ENCODE results near the gene INSIG2. TPM values are rescaled to one million over a fixed set of nuclear protein-coding genes. Genes with fewer than 3 reads are reported as not detected.

The INSIG2 gene
- total RNA-seq, 4 donors from 2014 or later = 9.4 to 18.4 (median 13.5) TPM

DNA sequence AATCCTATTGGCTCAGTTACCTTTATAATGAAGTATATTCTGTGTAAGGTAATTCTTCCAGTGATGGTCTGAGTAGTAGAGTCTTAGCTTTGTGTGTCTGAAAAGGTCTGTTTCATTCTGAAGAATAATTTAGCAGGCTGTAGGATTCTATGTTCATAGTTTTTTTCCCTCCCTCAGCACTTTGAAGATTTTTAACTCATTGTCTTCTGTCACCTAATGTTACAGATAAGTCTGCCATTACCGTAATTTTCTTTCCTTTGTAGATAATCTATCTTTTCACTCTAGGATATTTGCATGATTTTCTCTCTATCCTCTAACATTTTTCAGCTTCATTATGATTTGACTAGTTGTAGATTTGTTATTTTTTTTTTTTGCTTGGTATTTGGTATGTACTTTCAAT, 22.7 kb downstream of the INSIG2 start:
- DNase-seq (ENCODE audit: extremely low spot score) = no peak
- Histone ChIP-seq H3K27me3 (no peaks in the 10 kb centered on the region), H3K27ac (replicated peaks in 1 of 4) (no peak overlapping the region), H3K9me3 (no peaks in the 10 kb centered on the region), H3K4me1 (no peaks in the 10 kb centered on the region), H3K4me3 (no peak overlapping the region), H3K36me3 (peaks cover 0 to 36% (median 15%) of the 10 kb centered on the region in 4 donors)
- WGBS = 95% methylated on average over 1 of the region's 1 CpG
- intact Hi-C loops (cut with DNase I) = no loop called here
- TF ChIP-seq POLR2A (IDR thresholded peaks at IDR 0.05; ENCODE audit: low read depth) = no peak
- no peak for TF ChIP-seq EP300 (IDR thresholded peaks at IDR 0.05)
- TF ChIP-seq, protein P1, sequence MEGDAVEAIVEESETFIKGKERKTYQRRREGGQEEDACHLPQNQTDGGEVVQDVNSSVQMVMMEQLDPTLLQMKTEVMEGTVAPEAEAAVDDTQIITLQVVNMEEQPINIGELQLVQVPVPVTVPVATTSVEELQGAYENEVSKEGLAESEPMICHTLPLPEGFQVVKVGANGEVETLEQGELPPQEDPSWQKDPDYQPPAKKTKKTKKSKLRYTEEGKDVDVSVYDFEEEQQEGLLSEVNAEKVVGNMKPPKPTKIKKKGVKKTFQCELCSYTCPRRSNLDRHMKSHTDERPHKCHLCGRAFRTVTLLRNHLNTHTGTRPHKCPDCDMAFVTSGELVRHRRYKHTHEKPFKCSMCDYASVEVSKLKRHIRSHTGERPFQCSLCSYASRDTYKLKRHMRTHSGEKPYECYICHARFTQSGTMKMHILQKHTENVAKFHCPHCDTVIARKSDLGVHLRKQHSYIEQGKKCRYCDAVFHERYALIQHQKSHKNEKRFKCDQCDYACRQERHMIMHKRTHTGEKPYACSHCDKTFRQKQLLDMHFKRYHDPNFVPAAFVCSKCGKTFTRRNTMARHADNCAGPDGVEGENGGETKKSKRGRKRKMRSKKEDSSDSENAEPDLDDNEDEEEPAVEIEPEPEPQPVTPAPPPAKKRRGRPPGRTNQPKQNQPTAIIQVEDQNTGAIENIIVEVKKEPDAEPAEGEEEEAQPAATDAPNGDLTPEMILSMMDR (IDR thresholded peaks at IDR 0.05) = no peak
- TF ChIP-seq POLR2AphosphoS5 (IDR thresholded peaks at IDR 0.05) = no peak

DNA sequence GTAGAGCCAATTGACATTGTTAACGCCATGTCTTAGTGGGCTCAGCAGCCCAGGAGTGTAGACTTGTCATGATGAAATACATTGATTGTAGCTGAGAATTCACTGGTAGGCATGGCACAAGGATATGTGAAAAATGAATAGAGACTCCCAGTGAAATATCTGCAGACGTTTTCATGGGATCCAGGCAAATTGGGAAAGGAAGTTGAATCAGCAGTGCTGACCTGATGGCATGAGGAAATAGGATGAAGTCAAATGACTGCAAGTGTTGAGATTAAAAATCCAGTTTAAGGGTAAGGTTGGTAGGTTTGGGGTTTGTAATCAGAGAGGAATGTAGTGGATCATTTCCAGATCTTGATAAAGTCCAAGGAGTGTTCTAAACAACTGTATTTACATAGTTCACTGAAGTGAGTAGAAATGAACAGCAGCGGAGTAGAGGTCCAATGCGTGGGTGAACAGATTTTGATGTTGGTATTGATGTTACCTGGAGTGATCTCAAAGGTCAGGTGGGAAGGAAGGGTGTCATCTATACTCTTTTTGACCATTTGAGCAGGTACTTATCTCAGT, 24.6 kb downstream of the INSIG2 start:
- H3K27me3 ChIP-seq = no peaks in the 10 kb centered on the region
- no peak overlapping the region for H3K4me3 ChIP-seq
- peaks cover 0 to 17% (median 5%) of the 10 kb centered on the region in 4 donors for H3K36me3 ChIP-seq
- H3K27ac ChIP-seq (replicated peaks in 1 of 4) = no peak overlapping the region
- TF ChIP-seq EP300 (IDR thresholded peaks at IDR 0.05) = no peak
- H3K4me1 ChIP-seq = no peaks in the 10 kb centered on the region
- no peak for DNase-seq (ENCODE audit: extremely low spot score)
- H3K9me3 ChIP-seq = no peaks in the 10 kb centered on the region
- WGBS = 83% methylated on average over 4 of the region's 4 CpGs
- intact Hi-C loops (cut with DNase I) = no loop called here

DNA sequence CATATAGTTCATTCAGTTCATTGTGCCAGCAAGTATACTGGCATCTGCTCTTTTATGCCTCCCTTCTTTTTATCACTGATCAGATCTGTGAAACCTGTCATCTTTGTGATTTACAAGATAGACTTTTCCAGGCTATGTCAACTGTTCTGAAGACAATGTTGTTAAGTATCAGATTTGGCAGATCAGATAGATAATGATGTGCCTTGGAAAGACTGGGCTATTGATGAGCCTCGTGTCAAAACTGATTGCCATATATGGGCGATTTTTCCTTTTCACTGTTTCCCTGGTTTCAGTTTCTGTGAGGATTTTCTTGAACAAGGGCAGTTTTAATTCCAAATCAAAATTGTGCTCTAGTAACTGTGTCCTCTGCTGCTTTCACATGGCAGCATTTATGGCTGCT, 26.6 kb downstream of the INSIG2 start:
- intact Hi-C loops (cut with DNase I) = no loop called here

DNA sequence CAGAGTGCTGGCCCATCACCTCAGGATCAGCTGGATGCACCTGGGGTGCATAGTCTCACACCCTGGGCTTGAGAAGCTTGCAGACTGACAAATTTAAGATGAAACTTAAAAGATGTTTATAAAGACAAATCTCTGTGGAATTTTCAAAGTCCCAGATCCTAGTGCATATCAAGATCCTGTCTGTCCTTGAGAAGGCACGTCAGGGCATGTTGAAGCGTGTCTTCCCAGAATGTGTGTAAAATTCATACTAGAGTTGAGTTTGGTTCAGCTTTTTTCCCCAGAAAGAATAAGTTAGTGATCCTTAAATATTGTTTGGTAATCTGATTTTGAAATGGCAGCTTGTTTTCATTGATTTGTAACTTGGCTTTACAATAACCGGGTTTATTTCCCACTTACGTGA, 27.5 kb downstream of the INSIG2 start:
- WGBS = 88% methylated on average over 4 of the region's 4 CpGs
- Histone ChIP-seq H3K36me3 (peaks cover 0 to 3% (median 0%) of the 10 kb centered on the region in 4 donors), H3K4me1 (no peaks in the 10 kb centered on the region), H3K27me3 (no peaks in the 10 kb centered on the region), H3K27ac (replicated peaks in 1 of 4) (no peak overlapping the region), H3K9me3 (no peaks in the 10 kb centered on the region), H3K4me3 (no peak overlapping the region)
- DNase-seq (ENCODE audit: extremely low spot score) = no peak
- TF ChIP-seq POLR2A (IDR thresholded peaks at IDR 0.05; ENCODE audit: low read depth) (no peak), EP300 (IDR thresholded peaks at IDR 0.05) (no peak), POLR2AphosphoS5 (IDR thresholded peaks at IDR 0.05) (no peak)
- TF ChIP-seq, protein P1 (IDR thresholded peaks at IDR 0.05) = no peak
- intact Hi-C loops (cut with DNase I) = no loop called here

More for the DNA sequence above, 26.6 kb downstream of the INSIG2 start:
- Histone ChIP-seq H3K27me3 (no peaks in the 10 kb centered on the region), H3K36me3 (peaks cover 0 to 3% (median 0%) of the 10 kb centered on the region in 4 donors), H3K27ac (replicated peaks in 1 of 4) (no peak overlapping the region), H3K9me3 (no peaks in the 10 kb centered on the region), H3K4me1 (no peaks in the 10 kb centered on the region), H3K4me3 (no peak overlapping the region)
- TF ChIP-seq POLR2AphosphoS5 (IDR thresholded peaks at IDR 0.05) (no peak), POLR2A (IDR thresholded peaks at IDR 0.05; ENCODE audit: low read depth) (no peak), EP300 (IDR thresholded peaks at IDR 0.05) (no peak)
- TF ChIP-seq, protein P1 (IDR thresholded peaks at IDR 0.05) = no peak
- WGBS = 75% methylated on average over 2 of the region's 2 CpGs
- DNase-seq (ENCODE audit: extremely low spot score) = no peak

DNA sequence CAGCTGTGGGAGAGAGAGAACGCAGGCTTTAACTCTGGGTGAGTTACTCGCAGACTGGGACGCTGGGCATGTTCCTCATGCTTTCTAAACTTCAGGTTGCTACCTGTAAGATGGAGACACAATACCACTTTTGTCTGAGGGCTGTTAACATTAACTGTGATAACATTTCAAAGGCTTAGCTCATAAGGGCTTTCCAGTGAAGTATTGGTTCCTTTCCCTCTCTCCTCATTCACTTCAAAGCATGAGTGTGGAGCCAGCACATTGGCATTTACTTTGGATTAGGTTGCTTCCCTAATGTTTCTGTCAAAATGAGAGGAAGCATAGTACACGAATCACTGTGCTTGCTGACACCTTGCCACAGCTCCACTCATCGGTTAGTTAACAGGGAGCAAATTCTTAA, 30.2 kb downstream of the INSIG2 start:
- Histone ChIP-seq H3K27ac (replicated peaks in 1 of 4) (no peak overlapping the region), H3K27me3 (no peaks in the 10 kb centered on the region), H3K4me1 (peaks cover 0 to 7% (median 4%) of the 10 kb centered on the region in 4 donors), H3K4me3 (no peak overlapping the region), H3K36me3 (peaks cover 0 to 3% (median 0%) of the 10 kb centered on the region in 4 donors), H3K9me3 (no peaks in the 10 kb centered on the region)
- 51% methylated on average over 5 of the region's 5 CpGs for WGBS
- TF ChIP-seq, protein P1 (IDR thresholded peaks at IDR 0.05) = no peak
- TF ChIP-seq EP300 (IDR thresholded peaks at IDR 0.05) = no peak
- no peak for TF ChIP-seq POLR2A (IDR thresholded peaks at IDR 0.05; ENCODE audit: low read depth)
- no peak for TF ChIP-seq POLR2AphosphoS5 (IDR thresholded peaks at IDR 0.05)
- intact Hi-C loops (cut with DNase I) = no loop called here
- no peak for DNase-seq (ENCODE audit: extremely low spot score)
